ENCODE data around the gene WDR7. TPM values are rescaled to one million over a fixed set of nuclear protein-coding genes. Genes with fewer than 3 reads are reported as not detected.

The WDR7 gene
- total RNA-seq, 1 experiment from 2014 or later = 11.5 TPM

GRCh38 chr18:56672391-56672790, 21.2 kb downstream of the WDR7 start:
- Histone ChIP-seq H3K4me3 (replicated peaks in 1 of 2; ENCODE audit: low read depth in 1 of 2, low read length in 2 of 2) (no peak overlapping the region), H3K27ac (ENCODE audit: low read depth, low read length) (no peak overlapping the region), H3K4me2 (ENCODE audit: low read length) (no peak overlapping the region), H3K27me3 (ENCODE audit: insufficient read depth, low read length) (no peaks in the 10 kb centered on the region), H3K9ac (ENCODE audit: low read length) (no peak overlapping the region), H4K20me1 (ENCODE audit: insufficient read depth) (no peaks in the 10 kb centered on the region), H3K36me3 (ENCODE audit: control insufficient read depth in 1 of 2, insufficient read depth in 2 of 2, low read length in 2 of 2) (no peaks in the 10 kb centered on the region), H3K9me2 (ENCODE audit: insufficient read depth) (no peaks in the 10 kb centered on the region), H2AFZ (ENCODE audit: low read depth, low read length, poor library complexity, severe bottlenecking) (no peak overlapping the region), H3K9me3 (ENCODE audit: control insufficient read depth in 1 of 2, insufficient read depth in 1 of 2, low read depth in 1 of 2, low read length in 2 of 2) (no peaks in the 10 kb centered on the region), H3K79me2 (ENCODE audit: insufficient read depth, low read length) (peaks cover 3% of the 10 kb centered on the region; the same call in 1 of the 2 replicates), H3K4me1 (ENCODE audit: control insufficient read depth in 1 of 2, insufficient read depth in 2 of 2, low read length in 2 of 2) (no peaks in the 10 kb centered on the region)
- DNase-seq (ENCODE audit: low read depth, low spot score) = no peak
- no peak for ATAC-seq
- ChIA-PET CTCF (no interaction called here), POLR2A (no interaction called here), RAD21 (ENCODE audit: low non-redundant PET in 1 of 2, low total read pairs in 2 of 2, uncharacterized antibody in 2 of 2, unreplicated experiment in 2 of 2) (no interaction called here)
- BruUV-seq (replicated peaks) = no TSS peak
- TF ChIP-seq CBX3 (IDR thresholded peaks at IDR 0.05; ENCODE audit: low read depth) (no peak), ZNF274 (IDR thresholded peaks at IDR 0.05; ENCODE audit: low read depth, low read length) (no peak), TCF7L2 (IDR thresholded peaks at IDR 0.05; ENCODE audit: borderline replicate concordance, extremely low read depth, insufficient read depth, insufficient read length) (no peak), POLR2AphosphoS5 (IDR thresholded peaks at IDR 0.05; ENCODE audit: low read depth, low read length) (no peak), SP1 (IDR thresholded peaks at IDR 0.05; ENCODE audit: low read depth) (no peak), SIN3A (IDR thresholded peaks at IDR 0.05; ENCODE audit: low read depth) (no peak), JUND (IDR thresholded peaks at IDR 0.05) (no peak), YY1 (IDR thresholded peaks at IDR 0.05; ENCODE audit: extremely low read depth, insufficient replicate concordance, low read depth, low read length) (no peak), ELF1 (IDR thresholded peaks at IDR 0.05; ENCODE audit: borderline replicate concordance, low read depth) (no peak), REST (IDR thresholded peaks at IDR 0.05; ENCODE audit: low read depth) (no peak)
- intact Hi-C loops (cut with micrococcal nuclease) = no loop called here
